Ishikawa (cell line): ENCODE measurements around the gene DTWD2.

Experiments
- CEBPB ChIP-seq: IDR thresholded peaks from 2 replicates; pipeline ENCODE4 v1.6.1; 2012
- CREB1 ChIP-seq: IDR thresholded peaks from 2 replicates; pipeline ENCODE4 v1.6.1; 2012; ENCODE audit warnings: low read depth
- EGR1 ChIP-seq: IDR thresholded peaks from 2 replicates; pipeline ENCODE4 v1.6.1; 2012
- EP300 ChIP-seq: IDR thresholded peaks from 2 replicates; pipeline ENCODE4 v1.6.1; 2012; ENCODE audit warnings: borderline replicate concordance
- FOXM1 ChIP-seq: IDR thresholded peaks from 2 replicates; pipeline ENCODE4 v1.6.1; 2012; ENCODE audit warnings: low read depth, borderline replicate concordance
- MAX ChIP-seq: IDR thresholded peaks from 2 replicates; pipeline ENCODE4 v1.6.1; 2012
- NFIC ChIP-seq: IDR thresholded peaks from 2 replicates; pipeline ENCODE4 v1.6.1; 2012
- RAD21 ChIP-seq: IDR thresholded peaks from 2 replicates; pipeline ENCODE4 v1.6.1; 2012; ENCODE audit warnings: low read depth
- REST ChIP-seq: IDR thresholded peaks from 2 replicates; pipeline ENCODE4 v1.6.1; 2012; ENCODE audit warnings: low read depth, mild to moderate bottlenecking
- TAF1 ChIP-seq: IDR thresholded peaks from 2 replicates; pipeline ENCODE4 v1.6.1; 2012; ENCODE audit warnings: low read depth, mild to moderate bottlenecking
- TCF12 ChIP-seq: IDR thresholded peaks from 2 replicates; pipeline ENCODE4 v1.6.1; 2012; ENCODE audit warnings: low read depth
- TEAD4 ChIP-seq: IDR thresholded peaks from 2 replicates; pipeline ENCODE4 v1.6.1; 2012
- YY1 ChIP-seq: IDR thresholded peaks from 2 replicates; pipeline ENCODE4 v1.6.1; 2012; ENCODE audit warnings: low read depth
- ZBTB7A ChIP-seq: IDR thresholded peaks from 2 replicates; pipeline ENCODE4 v1.6.1; 2012; ENCODE audit warnings: low read depth
- TF ChIP-seq, protein P1 (sequence below): IDR thresholded peaks from 2 replicates; pipeline ENCODE4 v1.6.1; 2012

The DTWD2 gene, protein sequence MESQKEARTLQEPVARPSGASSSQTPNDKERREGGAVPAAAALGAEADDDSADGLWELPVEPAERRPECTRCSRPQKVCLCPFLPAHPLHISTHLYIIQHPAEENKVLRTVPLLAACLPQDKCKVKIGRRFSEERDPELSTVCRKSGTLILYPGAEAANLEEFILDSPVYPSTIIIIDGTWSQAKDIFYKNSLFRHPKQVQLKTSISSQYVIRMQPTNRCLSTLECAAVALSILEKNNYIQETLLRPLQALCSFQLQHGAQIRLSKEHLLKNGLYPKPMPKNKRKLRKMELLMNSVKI

DNA sequence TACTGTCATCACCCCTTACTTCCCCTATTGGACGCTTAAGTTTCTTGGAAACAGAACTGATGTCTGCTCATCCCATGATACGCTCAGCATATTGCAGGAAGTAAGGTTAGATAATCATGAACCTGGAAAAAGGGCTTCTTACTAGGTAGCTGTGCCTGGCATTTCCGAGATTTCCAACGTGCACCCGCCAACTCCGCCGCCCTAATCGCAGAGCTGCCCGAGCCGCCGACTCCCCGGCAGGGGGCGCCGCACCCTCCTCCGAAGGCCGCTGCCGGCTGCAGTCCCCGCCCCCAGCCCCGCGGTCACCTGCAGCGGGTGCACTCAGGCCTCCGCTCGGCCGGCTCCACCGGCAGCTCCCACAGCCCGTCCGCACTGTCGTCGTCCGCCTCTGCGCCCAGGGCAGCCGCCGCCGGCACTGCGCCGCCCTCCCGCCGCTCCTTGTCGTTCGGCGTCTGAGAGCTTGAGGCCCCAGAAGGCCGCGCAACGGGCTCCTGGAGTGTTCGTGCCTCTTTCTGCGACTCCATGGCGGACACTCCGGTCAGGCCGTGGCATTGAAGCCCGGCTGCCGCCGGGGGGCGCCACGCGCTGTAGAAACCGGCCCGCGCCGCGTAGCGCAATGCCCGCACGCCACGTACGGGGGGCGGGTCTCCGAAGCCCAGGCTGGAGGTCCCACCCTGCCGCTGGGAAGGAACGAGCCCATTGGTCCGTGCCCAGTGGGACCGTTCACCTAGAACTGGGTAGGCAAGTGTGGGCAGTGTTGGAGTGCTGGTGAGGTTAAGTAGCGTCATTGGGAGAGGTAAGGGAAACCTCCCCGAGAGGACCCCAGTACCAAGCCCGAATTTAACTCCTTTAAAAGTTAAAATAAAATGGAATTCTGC lies at the start of gene DTWD2:
DTWD2 (minus strand) TSS at position 560 of the 878 bp plus-strand sequence; CDS start at position 524, 36 bp downstream.
- TF ChIP-seq TAF1 (peak; percentile 62), CEBPB (no peak), REST (no peak), YY1 (peak; percentile 85), TCF12 (peak; percentile 49), FOXM1 (0 out of 2 replicates have a peak, but pooled peaks have one; percentile 21), NFIC (no peak), TEAD4 (peak; percentile 24; the same call in 1 of the 2 replicates), RAD21 (peak; percentile 68; the same call in 1 of the 2 replicates), MAX (peak; percentile 59)
- TF ChIP-seq, protein P1, sequence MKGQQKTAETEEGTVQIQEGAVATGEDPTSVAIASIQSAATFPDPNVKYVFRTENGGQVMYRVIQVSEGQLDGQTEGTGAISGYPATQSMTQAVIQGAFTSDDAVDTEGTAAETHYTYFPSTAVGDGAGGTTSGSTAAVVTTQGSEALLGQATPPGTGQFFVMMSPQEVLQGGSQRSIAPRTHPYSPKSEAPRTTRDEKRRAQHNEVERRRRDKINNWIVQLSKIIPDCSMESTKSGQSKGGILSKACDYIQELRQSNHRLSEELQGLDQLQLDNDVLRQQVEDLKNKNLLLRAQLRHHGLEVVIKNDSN = peak; percentile 12; the same call in 1 of the 2 replicates

- TF ChIP-seq TEAD4 (no peak), CEBPB (no peak), NFIC (no peak), TAF1 (no peak), RAD21 (no peak), YY1 (no peak), EP300 (no peak), MAX (no peak), ZBTB7A (no peak), CREB1 (no peak), FOXM1 (no peak), EGR1 (no peak)
- TF ChIP-seq, protein P1 = no peak
Observed at GRCh38 chr5:119037496-119038215, 49.3 kb upstream of the DTWD2 start.

DNA sequence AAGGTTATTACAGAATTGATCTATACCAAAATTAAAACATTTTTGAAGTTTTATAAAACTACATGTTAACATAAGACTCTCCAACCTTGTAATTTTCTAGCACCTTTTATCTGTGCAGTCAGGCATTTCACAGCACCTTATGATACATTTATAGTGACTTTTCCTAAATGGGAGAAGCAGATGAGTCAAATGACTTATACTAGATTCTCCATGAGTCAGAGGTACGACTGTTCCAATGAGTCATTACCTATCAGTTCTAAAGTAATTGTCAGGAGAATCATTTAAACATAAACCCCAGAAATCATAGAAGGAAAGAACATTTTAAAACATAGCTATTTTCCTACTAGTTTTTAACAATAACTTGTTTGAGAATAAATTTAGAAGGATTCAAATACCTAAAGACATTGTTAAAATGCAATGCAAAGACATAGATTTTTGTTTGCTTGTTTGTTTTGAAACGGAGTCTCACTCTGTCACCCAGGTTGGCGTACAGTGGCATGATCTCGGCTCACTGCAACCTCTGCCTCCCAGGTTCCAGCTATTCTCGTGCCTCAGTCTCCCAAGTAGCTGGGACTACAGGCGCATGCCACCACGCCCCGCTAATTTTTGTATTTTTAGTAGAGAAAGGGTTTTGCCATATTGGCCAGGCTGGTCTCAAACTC lies 47.9 kb upstream of the DTWD2 start:
- no peak for TF ChIP-seq YY1
- no peak for TF ChIP-seq NFIC
- TF ChIP-seq CREB1 = no peak
- no peak for TF ChIP-seq FOXM1
- TF ChIP-seq, protein P1 = no peak
- no peak for TF ChIP-seq EP300
- no peak for TF ChIP-seq TAF1
- TF ChIP-seq TCF12 = no peak
- no peak for TF ChIP-seq MAX

- TF ChIP-seq CREB1 = no peak
- no peak for TF ChIP-seq EGR1
- TF ChIP-seq, protein P1 = no peak
- no peak for TF ChIP-seq TEAD4
- TF ChIP-seq YY1 = no peak
- no peak for TF ChIP-seq MAX
- TF ChIP-seq TCF12 = no peak
- TF ChIP-seq ZBTB7A = no peak
- TF ChIP-seq FOXM1 = no peak
- no peak for TF ChIP-seq CEBPB
- no peak for TF ChIP-seq REST
- no peak for TF ChIP-seq TAF1
- TF ChIP-seq EP300 = no peak
- TF ChIP-seq NFIC = no peak
- TF ChIP-seq RAD21 = no peak
Observed at GRCh38 chr5:119033135-119033534, 44.8 kb upstream of the DTWD2 start.
